ENCODE measurements around the gene MRPL17.

- no peak for TF ChIP-seq CTCF (IDR thresholded peaks at IDR 0.05)
- TF ChIP-seq POLR2A (IDR thresholded peaks at IDR 0.05): no peak
Measured at GRCh38 chr11:6687876-6688275, 4.7 kb upstream of the MRPL17 start.

All from transverse colon (tissue), 3 donors.